Karpas-422 (cell line): ENCODE data around the gene CSNK1D. TPM values are rescaled to one million over a fixed set of nuclear protein-coding genes. Genes with fewer than 3 reads are reported as not detected.

Source experiments
- DNase-seq: peaks from one replicate; pipeline ENCODE4 v3.0.0-alpha.2; 2015
- H2AFZ ChIP-seq: fragments of 200-600 bp; sonication (generic); 2 replicates; pipeline ENCODE4 v1.6.1; 2014; ENCODE audit warnings: antibody characterized with exemption, low read length, mixed read lengths
- H3K27ac ChIP-seq: fragments of 200-600 bp; sonication (generic); 2 replicates; pipeline ENCODE4 v1.5.1; 2014; ENCODE audit warnings: mild to moderate bottlenecking, low read length, moderate library complexity
- H3K27me3 ChIP-seq: fragments of 200-600 bp; sonication (generic); 2 replicates; pipeline ENCODE4 v1.6.1; 2014; ENCODE audit warnings: low read length, mixed read lengths
- H3K36me3 ChIP-seq: fragments of 200-600 bp; sonication (generic); 2 replicates; pipeline ENCODE4 v1.6.1; 2014; ENCODE audit warnings: low read length, mixed read lengths; ENCODE audit not compliant: insufficient read depth
- H3K4me1 ChIP-seq: fragments of 200-600 bp; sonication (generic); 2 replicates; pipeline ENCODE4 v1.6.1; 2014; ENCODE audit warnings: mild to moderate bottlenecking, low read length, mixed read lengths
- H3K4me2 ChIP-seq: fragments of 200-600 bp; sonication (generic); 2 replicates; pipeline ENCODE4 v1.6.1; 2014; ENCODE audit warnings: low read length, low read depth, mild to moderate bottlenecking; ENCODE audit not compliant: poor library complexity, severe bottlenecking
- H3K4me3 ChIP-seq: fragments of 200-600 bp; sonication (generic); 2 replicates; pipeline ENCODE4 v1.5.1; 2014; ENCODE audit warnings: mild to moderate bottlenecking, antibody characterized with exemption, low read length, mixed read lengths
- H3K79me2 ChIP-seq: fragments of 200-600 bp; sonication (generic); 2 replicates; pipeline ENCODE4 v1.6.1; 2014; ENCODE audit warnings: mild to moderate bottlenecking, low read length, mixed read lengths
- H3K9ac ChIP-seq: fragments of 200-600 bp; sonication (generic); 2 replicates; pipeline ENCODE4 v1.6.0; 2014; ENCODE audit warnings: low read length
- H3K9me2 ChIP-seq: fragments of 200-600 bp; sonication (generic), shearing (Covaris generic); replicated peaks from 2 replicates; pipeline ENCODE4 v1.6.0; 2014; ENCODE audit warnings: mild to moderate bottlenecking, low read length, moderate library complexity; ENCODE audit not compliant: insufficient read depth
- H3K9me3 ChIP-seq: fragments of 300-700, 200-600 bp; sonication (generic); 2 replicates; pipeline ENCODE4 v1.6.1; 2014; ENCODE audit warnings: low read length, mixed read lengths
- H4K20me1 ChIP-seq: fragments of 200-600 bp; sonication (generic); 2 replicates; pipeline ENCODE4 v1.6.1; 2014; ENCODE audit warnings: mild to moderate bottlenecking, antibody characterized with exemption, low read length, low read depth; ENCODE audit not compliant: insufficient read depth
- total RNA-seq: library from RNA; depleted of rRNA; stranded (reverse); fragments of >200 nt; shearing (Covaris generic); gene quantifications from 2 replicates; pipeline ENCODE4 v1.2.3, GENCODE V29; 2014; ENCODE audit warnings: low replicate concordance

Gene CSNK1D
- total RNA-seq, 1 experiment from 2014 or later = 30.6 TPM

DNA sequence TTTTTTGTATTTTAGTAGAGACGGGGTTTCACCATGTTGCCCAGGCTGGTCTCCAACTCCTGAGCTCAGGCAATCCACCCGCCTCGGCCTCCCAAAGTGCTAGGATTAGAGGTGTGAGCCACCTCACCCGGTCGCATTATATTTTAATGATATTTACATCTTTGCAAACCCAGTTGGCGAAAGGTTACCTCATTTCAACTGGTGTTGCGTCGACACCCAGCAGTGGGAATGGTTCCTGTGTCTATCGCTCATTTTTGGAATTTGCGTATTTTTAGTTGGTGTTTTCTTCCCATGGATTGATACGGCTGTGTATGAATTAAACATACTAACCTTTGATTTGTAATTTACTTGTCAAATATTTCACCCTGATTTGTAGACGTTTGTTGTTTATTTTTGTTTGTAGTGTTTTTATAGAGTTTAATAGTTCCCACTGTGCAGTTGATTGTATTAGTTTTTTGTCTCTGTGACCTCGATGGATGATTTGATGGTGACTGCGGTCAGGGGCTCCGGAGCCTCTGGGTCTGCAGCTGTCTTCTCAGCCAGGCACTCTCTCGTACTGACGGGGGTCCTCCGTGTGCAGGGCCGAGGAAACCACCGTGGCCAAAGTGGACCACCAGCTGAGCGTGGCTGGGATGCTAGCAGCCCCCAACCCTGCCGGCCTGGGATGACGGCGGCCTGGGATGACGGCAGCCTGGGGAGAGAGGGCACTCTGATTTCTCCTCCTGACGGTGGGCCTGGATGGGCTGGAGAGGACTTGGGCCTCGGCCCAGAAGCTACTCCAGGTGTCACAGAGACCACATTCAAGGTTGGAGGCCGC is 39.9 kb upstream of the CSNK1D start:
- Histone ChIP-seq H3K9me2 (no peaks in the 10 kb centered on the region), H3K27ac (no peak overlapping the region), H3K27me3 (no peaks in the 10 kb centered on the region), H3K9ac (no peak overlapping the region), H3K79me2 (no peaks in the 10 kb centered on the region), H3K36me3 (no peaks in the 10 kb centered on the region), H3K4me1 (no peaks in the 10 kb centered on the region), H2AFZ (no peak overlapping the region), H3K4me2 (no peak overlapping the region), H3K9me3 (no peaks in the 10 kb centered on the region; the same call in 1 of the 2 replicates), H4K20me1 (no peaks in the 10 kb centered on the region), H3K4me3 (no peak overlapping the region)
- DNase-seq = no peak

DNA sequence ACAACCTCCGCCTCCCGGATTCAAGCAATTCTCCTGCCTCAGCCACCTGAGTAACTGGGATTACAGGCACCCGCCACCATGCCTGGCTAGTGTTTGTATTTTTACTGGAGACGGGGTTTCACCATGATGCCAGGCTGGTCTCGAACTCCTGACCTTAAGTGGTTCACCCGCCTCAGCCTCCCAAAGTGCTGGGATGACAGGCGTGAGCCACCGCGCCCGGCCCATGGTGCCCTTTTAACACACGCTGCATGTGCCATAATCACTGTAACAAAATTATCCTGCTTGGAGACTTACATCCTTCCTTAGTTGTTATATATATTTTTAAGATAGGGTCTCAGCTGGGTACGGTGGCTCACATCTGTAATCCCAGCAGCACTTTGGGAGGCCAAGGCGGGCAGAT is 38.5 kb upstream of the CSNK1D start:
- H3K36me3 ChIP-seq = no peaks in the 10 kb centered on the region
- no peak overlapping the region for H3K4me3 ChIP-seq
- no peaks in the 10 kb centered on the region for H3K9me3 ChIP-seq
- H2AFZ ChIP-seq = no peak overlapping the region
- H3K9me2 ChIP-seq = no peaks in the 10 kb centered on the region
- H3K79me2 ChIP-seq = no peaks in the 10 kb centered on the region
- no peak overlapping the region for H3K27ac ChIP-seq
- H3K27me3 ChIP-seq = no peaks in the 10 kb centered on the region
- no peak overlapping the region for H3K4me2 ChIP-seq
- DNase-seq = no peak
- H3K9ac ChIP-seq = no peak overlapping the region
- H4K20me1 ChIP-seq = no peaks in the 10 kb centered on the region
- no peaks in the 10 kb centered on the region for H3K4me1 ChIP-seq

DNA sequence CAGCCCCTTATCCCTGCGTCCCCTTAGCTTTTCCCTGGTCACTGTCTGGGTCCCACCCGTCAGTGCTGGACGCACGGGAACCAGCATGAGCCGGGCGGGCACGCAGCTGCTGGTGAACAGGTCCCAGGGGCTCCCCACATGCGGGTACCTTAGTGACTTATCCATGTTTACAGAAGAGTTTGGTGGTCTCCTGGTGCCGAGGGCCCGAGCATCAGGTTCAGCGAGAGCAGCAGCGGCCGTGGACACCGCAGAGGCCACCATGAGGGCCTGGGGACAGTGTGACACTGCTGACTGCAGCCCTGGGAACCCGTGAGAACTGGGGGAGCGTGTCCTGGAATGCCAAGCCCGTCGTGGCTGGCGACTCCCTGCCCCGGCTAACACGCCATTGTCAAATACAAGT is 37.4 kb upstream of the CSNK1D start:
- Histone ChIP-seq H3K4me3 (no peak overlapping the region), H4K20me1 (no peaks in the 10 kb centered on the region), H3K27ac (no peak overlapping the region), H3K4me2 (no peak overlapping the region), H3K79me2 (no peaks in the 10 kb centered on the region), H3K36me3 (no peaks in the 10 kb centered on the region), H3K9me2 (no peaks in the 10 kb centered on the region), H3K9me3 (no peaks in the 10 kb centered on the region), H2AFZ (no peak overlapping the region), H3K4me1 (no peaks in the 10 kb centered on the region), H3K27me3 (no peaks in the 10 kb centered on the region), H3K9ac (no peak overlapping the region)
- DNase-seq = no peak

DNA sequence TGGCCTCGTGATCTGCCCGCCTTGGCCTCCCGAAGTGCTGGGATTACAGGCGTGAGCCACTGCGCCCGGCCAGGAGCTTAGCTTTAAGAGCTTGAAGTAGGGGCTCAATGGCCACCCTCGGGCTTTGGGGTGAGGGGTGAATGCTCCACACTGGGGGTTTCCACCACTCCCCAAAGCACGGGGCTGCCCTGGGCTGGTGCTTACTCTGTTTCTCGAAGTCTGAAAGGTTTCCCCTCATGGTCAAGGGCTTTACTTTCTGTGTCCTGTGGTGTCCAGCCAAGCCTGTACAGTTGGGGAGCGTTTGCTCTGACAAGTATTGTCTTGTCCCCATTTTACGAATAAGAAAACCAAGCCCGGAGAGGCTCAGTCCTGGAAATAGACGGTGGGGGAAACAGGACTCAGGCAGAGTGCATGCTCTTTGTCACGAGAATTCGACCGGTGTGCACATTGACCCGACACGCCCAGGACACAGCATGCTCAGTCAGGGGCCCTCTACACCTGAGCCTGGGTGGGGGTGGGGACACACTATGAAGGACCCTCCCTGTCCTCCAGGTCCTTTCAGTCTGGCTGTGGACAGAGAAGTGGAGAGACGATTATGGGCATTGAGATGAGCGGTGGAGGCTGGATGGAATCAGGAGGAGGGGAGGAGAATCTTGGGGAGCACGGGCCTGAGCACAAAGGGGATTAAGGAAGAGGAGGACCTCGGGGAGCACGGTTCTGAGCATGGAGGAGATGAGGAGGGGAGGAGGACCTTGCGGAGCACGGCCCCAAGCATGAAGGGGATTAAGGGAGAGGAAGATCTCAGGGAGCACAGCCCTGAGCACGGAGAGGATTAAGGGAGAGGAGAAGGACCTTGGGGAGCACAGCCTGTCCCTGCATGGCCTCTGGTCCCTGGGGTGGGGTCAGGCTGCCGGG is 36.4 kb upstream of the CSNK1D start:
- Histone ChIP-seq H3K27ac (no peak overlapping the region), H3K4me1 (no peaks in the 10 kb centered on the region), H3K9me2 (no peaks in the 10 kb centered on the region), H3K4me2 (no peak overlapping the region), H3K9me3 (no peaks in the 10 kb centered on the region), H4K20me1 (no peaks in the 10 kb centered on the region), H3K4me3 (no peak overlapping the region), H3K9ac (no peak overlapping the region), H3K36me3 (no peaks in the 10 kb centered on the region), H3K79me2 (no peaks in the 10 kb centered on the region), H2AFZ (no peak overlapping the region), H3K27me3 (no peaks in the 10 kb centered on the region)
- no peak for DNase-seq

GRCh38 chr17:82305727-82306300 is 32.3 kb upstream of the CSNK1D start:
- Histone ChIP-seq H2AFZ (no peak overlapping the region), H3K79me2 (no peaks in the 10 kb centered on the region), H3K4me2 (no peak overlapping the region), H3K9ac (no peak overlapping the region), H4K20me1 (no peaks in the 10 kb centered on the region), H3K4me1 (peaks cover 4% of the 10 kb centered on the region; the same call in 1 of the 2 replicates), H3K9me3 (no peaks in the 10 kb centered on the region), H3K4me3 (no peak overlapping the region), H3K9me2 (no peaks in the 10 kb centered on the region), H3K36me3 (no peaks in the 10 kb centered on the region), H3K27ac (no peak overlapping the region), H3K27me3 (no peaks in the 10 kb centered on the region)
- no peak for DNase-seq

DNA sequence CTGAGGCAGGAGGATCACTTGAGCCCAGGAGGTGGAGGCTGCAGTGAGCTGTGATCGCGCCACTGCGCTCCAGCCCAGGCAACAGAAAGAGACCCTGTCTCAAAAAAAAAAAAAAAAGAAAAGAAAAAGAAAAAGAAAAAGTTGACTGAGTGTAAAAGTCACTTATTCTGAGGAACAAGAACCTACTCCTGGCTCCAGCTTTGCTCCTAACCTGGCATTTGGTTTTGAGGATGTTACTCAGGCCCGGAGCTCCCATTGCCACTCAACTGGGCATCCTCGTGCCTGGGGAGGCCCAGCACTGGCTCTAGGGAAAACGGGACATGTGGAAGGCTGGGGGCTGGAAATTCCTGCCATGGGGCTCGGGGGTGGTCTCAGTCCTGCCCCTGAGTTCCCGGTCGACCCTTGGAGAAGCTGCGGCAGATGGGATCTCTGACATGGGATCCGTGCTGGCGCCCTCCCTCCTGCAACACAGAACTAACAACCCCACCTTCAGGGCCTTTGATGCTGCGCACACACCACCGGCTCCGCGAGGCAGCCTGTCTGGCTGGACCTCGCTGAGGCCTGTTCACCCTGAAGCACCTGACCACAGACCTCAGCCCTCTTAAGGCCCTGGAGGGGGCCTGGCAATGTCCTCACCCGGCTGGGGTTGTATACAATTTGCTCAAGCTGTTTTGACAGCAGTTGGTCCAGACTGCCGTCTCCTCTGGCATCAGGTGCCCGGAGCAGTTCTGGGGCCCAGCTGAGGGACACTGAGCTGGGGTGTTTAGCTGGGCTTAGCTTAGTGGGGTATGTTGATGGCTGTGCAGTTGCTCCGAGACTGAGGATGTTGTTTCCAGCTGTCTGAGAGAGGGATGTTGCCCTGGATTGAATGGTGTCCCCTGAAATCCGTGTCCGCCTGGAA is 31.6 kb upstream of the CSNK1D start:
- H3K27ac ChIP-seq = no peak overlapping the region
- no peak overlapping the region for H2AFZ ChIP-seq
- H3K79me2 ChIP-seq = no peaks in the 10 kb centered on the region
- H3K27me3 ChIP-seq = no peaks in the 10 kb centered on the region
- H3K9ac ChIP-seq = no peak overlapping the region
- no peak for DNase-seq
- H3K36me3 ChIP-seq = no peaks in the 10 kb centered on the region
- H3K9me3 ChIP-seq = no peaks in the 10 kb centered on the region
- no peaks in the 10 kb centered on the region for H3K9me2 ChIP-seq
- H3K4me3 ChIP-seq = no peak overlapping the region
- no peaks in the 10 kb centered on the region for H4K20me1 ChIP-seq
- H3K4me2 ChIP-seq = no peak overlapping the region
- H3K4me1 ChIP-seq = peaks cover 4% of the 10 kb centered on the region; the same call in 1 of the 2 replicates

DNA sequence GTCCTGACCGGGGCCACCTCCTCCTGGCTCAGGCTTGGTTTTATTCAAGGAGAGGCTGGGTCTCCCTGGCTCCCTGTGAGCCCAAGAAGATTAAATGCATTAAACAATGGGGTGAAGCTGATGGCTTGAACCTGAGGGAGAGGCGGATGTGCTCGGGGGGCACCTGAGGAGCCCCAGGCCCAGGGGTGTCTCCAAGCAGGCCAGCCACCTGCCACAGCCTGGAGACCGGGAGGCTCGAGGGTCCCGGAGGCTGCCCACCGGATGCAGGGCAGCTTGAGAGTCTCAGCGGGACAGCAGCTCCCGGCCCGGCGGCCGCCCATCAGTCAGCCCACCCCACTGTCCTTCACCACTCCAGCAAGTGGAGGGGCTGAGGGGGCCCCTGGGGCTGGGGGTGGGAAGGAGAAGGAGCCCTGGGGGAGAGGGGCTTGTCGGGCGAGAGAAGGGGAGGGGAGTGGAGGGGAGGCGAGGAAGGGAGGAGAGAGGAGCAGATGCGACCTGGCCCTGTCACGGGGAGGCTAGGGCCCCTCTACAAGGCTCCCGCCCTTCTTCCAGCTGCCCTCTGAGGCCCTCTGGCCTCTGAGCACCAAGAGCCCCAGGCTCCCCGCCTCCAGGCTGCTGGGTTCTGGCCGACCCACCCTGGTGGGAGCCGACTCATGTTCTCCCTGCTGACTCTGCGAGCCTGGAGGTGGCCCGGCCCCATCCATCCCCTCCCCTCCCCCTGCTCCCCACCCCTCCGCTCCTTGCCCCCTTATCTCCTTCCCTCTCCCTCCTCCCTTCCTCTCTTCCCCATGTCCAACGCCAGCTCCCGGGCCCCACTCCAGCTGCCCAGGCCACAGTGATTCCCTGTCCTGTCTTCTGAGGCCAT is 30.7 kb upstream of the CSNK1D start:
- Histone ChIP-seq H3K9ac (no peak overlapping the region), H3K4me1 (peaks cover 4% of the 10 kb centered on the region; the same call in 1 of the 2 replicates), H4K20me1 (no peaks in the 10 kb centered on the region), H3K36me3 (no peaks in the 10 kb centered on the region), H3K9me2 (no peaks in the 10 kb centered on the region), H2AFZ (no peak overlapping the region), H3K27me3 (no peaks in the 10 kb centered on the region), H3K4me2 (no peak overlapping the region), H3K4me3 (no peak overlapping the region), H3K79me2 (no peaks in the 10 kb centered on the region), H3K9me3 (no peaks in the 10 kb centered on the region), H3K27ac (no peak overlapping the region)
- no peak for DNase-seq
